HAP-1 (cell line): ENCODE data around the gene TALDO1.
A peak's percentile ranks its signal among the peaks of the same experiment; 100 is the strongest.

ENCODE experiments used
- DNase-seq, 2 experiments: peaks; one replicate each; pipeline ENCODE4 v3.0.0-alpha.2; 2016 to 2020; ENCODE audit warnings: low spot score in 2 of 2
- H3K27me3 ChIP-seq: fragments of 250-450 bp; sonication (Bioruptor Pico); 2 replicates; pipeline ENCODE4 v1.5.1; 2020; ENCODE audit warnings: low read depth, mild to moderate bottlenecking, moderate library complexity
- H3K36me3 ChIP-seq: fragments of 250-450 bp; sonication (Bioruptor Pico); replicated peaks from 2 replicates; pipeline ENCODE4 v1.5.1; 2020; ENCODE audit warnings: mild to moderate bottlenecking
- H3K4me1 ChIP-seq: fragments of 250-450 bp; sonication (Bioruptor Pico); 2 replicates; pipeline ENCODE4 v1.5.1; 2020; ENCODE audit warnings: mild to moderate bottlenecking
- H3K4me3 ChIP-seq: fragments of 250-450 bp; sonication (Bioruptor Pico); 2 replicates; pipeline ENCODE4 v1.5.1; 2020; ENCODE audit warnings: mild to moderate bottlenecking, moderate library complexity
- H3K9me3 ChIP-seq: fragments of 250-450 bp; sonication (Bioruptor Pico); 2 replicates; pipeline ENCODE4 v1.5.1; 2020; ENCODE audit warnings: mild to moderate bottlenecking, moderate library complexity
- in situ Hi-C: fragments of 300-500 bp; cut with MboI; formaldehyde crosslinking; loops from 3 replicates; pipeline ENCODE4 v1.14.3; 2020; ENCODE audit warnings: low sequenced_read_pairs, inconsistent platforms, mixed read lengths

Gene TALDO1

DNA sequence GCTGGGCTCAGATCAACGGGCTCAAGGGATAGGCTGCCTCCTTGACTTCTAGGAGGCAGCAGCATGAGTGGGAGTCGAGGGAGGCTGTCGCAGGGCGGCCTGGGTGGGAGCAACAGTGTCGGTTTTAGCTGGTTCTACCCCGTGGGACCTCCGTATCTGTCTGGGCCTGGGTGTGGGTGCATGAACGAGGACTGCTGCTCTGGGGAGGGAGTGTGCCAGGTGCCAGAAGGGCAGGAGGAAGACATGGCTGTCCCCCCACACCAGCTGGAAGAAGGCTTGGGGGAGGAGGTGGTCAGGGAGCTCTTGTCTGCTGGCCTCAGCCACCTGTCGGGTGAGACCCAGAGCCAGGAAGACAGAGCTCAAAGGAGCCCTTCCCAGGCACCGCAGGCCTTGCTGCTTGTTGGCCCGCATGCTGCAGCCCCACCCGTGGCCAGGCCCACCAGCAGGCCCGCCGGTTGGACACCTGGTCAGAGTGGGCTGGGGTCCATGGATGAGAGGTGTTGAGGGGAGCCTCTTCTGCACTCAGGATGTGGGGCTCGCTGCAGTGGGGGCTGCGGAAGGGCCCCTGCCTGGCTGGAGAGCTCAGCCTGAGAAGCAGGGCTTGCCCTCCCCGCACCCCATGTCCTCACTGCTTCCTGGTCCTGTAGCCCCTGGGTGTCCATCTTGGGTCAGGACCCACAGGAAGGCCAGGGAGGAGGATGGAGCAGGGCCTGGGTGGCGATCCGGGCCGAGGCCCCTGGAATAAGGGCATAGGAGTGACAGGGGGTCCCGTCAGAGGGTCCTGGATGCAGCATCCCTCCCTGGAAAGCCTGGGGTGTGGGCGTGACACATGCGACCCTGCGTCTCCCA is 39.2 kb downstream of the TALDO1 start:
- no peaks in the 10 kb centered on the region for H3K27me3 ChIP-seq
- no peak for DNase-seq
- in situ Hi-C loops: no loop called here
- H3K36me3 ChIP-seq: peaks cover 2% of the 10 kb centered on the region; the same call in 1 of the 2 replicates
- H3K4me3 ChIP-seq: no peak overlapping the region
- H3K4me1 ChIP-seq: no peaks in the 10 kb centered on the region
- no peaks in the 10 kb centered on the region for H3K9me3 ChIP-seq

DNA sequence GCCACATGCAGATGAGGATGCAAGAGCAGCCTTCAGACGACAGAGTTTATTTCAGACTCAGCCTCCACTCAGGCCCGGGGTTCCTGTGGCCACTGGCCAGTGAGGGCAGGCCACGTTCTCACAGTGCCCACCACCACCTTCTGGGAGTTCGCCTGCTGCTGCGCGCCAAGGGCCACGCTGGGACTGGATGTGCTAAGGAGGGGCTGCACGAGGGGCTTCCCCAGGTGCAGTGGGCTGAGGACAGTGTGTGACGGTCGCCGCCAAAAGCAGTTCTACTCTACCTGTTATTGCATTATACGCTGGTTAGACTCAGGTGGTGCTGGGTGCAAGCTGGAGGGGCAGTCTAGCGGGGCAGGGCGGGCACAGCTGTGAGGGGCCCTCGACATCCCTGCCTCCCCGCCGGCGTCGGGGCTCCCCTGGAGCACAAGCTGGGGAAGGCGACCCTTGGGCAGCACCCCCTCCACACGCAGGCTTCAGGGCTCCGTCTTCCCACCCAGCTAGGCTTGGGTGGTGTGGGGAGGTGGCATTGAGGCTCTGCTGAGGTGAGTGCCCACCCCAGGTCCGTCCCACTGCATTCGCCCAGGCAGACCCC is 39.9 kb downstream of the TALDO1 start:
- in situ Hi-C loops: no loop called here
- no peaks in the 10 kb centered on the region for H3K4me1 ChIP-seq

GRCh38 chr11:788009-788640 is 40.9 kb downstream of the TALDO1 start:
- Histone ChIP-seq H3K27me3 (no peaks in the 10 kb centered on the region), H3K4me3 (no peak overlapping the region), H3K36me3 (peaks cover 9% of the 10 kb centered on the region; the same call in 1 of the 2 replicates), H3K9me3 (no peaks in the 10 kb centered on the region), H3K4me1 (no peaks in the 10 kb centered on the region)
- in situ Hi-C loops: no loop called here
- DNase-seq: no peak

More for the DNA sequence above, 39.9 kb downstream of the TALDO1 start:
- Histone ChIP-seq H3K36me3 (peaks cover 7% of the 10 kb centered on the region; the same call in 1 of the 2 replicates), H3K27me3 (no peaks in the 10 kb centered on the region), H3K9me3 (no peaks in the 10 kb centered on the region), H3K4me3 (no peak overlapping the region)
- DNase-seq: no peak

DNA sequence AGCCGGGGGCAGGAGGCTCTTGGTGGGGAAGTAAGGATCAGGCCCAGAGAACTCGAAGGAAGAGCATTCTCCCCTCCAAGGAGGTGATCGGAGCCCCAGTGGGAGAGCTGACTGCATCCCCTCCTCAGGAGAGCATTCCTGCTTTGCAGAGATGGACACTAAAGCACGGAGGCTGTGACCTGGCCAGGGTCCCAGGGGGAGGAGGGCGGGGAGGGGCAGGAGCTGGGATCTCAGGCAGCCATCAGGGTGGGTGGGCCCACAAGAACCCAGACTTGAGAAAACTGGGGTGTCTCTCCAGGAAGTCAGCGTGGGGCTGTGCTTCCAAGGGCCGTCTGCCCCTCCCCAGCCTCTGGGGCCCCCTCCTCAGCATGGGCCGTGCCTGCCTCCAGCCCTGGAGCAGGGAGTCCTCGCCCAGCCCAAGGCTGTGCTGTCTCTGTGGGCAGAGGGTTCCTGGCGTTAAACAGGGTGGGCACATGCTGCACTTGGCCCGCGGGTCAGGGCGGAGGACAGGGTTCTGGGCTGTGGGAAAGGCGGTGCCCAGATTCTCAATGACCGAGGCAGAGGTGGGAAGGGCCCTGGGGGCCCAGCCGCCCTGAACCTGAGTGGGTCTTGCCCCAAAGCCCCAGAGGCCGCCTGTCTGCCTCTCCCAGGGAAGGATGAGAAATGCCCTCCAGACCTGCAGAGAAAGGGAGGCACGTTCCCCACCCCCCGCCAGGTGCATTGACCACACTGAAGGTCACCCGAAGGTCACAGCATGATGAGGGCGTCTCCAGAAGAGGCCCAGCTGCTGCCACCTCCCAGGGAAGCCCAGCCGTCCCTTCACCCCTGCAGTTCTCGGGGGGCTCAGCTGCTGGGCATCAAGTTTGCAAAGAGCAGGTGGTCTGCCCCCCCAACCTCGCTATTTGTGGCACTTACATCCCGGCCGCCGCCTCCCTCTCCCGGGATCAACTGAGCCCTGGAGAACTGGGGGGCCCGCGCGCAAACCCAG is 42.0 kb downstream of the TALDO1 start:
- no peak for DNase-seq
- in situ Hi-C loops: no loop called here
- Histone ChIP-seq H3K9me3 (no peaks in the 10 kb centered on the region), H3K4me1 (no peaks in the 10 kb centered on the region), H3K4me3 (no peak overlapping the region), H3K36me3 (peaks cover 19% of the 10 kb centered on the region), H3K27me3 (no peaks in the 10 kb centered on the region)

- Histone ChIP-seq H3K9me3 (no peaks in the 10 kb centered on the region), H3K36me3 (peaks cover 24% of the 10 kb centered on the region), H3K4me1 (no peaks in the 10 kb centered on the region), H3K27me3 (no peaks in the 10 kb centered on the region), H3K4me3 (no peak within 1 kb of the TSS)
- in situ Hi-C loops: no loop called here
- DNase-seq: no peak
Observed at GRCh38 chr11:789943-790342, 42.7 kb downstream of the TALDO1 start, which contains the start of gene CEND1. Gene CEND1, minus strand, starts transcription at chr11:790090. Its CDS starts 1,514 bp downstream, at chr11:788576.

- Histone ChIP-seq H3K27me3 (no peaks in the 10 kb centered on the region), H3K9me3 (no peaks in the 10 kb centered on the region), H3K4me1 (peaks cover 3% of the 10 kb centered on the region), H3K4me3 (no peak overlapping the region), H3K36me3 (peaks cover 24% of the 10 kb centered on the region)
- in situ Hi-C loops: no loop called here
- peak in 1 of 2 experiments; percentile 53 for DNase-seq
Observed at GRCh38 chr11:790721-791564, 43.7 kb downstream of the TALDO1 start.

- H3K36me3 ChIP-seq: peaks cover 24% of the 10 kb centered on the region
- in situ Hi-C loops: no loop called here
Observed at GRCh38 chr11:791658-792534, 44.6 kb downstream of the TALDO1 start.

DNA sequence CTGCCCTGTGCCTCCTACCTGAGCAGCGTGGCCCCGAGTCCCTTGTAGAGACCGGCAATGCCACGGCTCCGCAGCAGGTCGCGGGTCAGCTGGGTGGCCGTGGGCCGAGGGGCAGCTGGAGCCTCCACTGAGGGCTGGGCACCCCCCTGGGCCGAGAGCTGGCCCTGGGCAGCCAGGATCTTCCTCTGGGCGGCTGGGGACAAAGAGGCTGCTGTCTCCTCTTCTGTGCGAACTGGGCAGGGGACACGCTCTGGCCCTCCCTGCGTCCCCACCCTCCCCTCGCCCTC is 45.2 kb downstream of the TALDO1 start:
- H3K27me3 ChIP-seq: no peaks in the 10 kb centered on the region
- peaks cover 12% of the 10 kb centered on the region for H3K4me1 ChIP-seq
- in situ Hi-C loops: no loop called here
- peaks cover 24% of the 10 kb centered on the region for H3K36me3 ChIP-seq
- no peak overlapping the region for H3K4me3 ChIP-seq
- DNase-seq: no peak
- no peaks in the 10 kb centered on the region for H3K9me3 ChIP-seq

More at GRCh38 chr11:791658-792534, 44.6 kb downstream of the TALDO1 start:
- Histone ChIP-seq H3K4me3 (no peak overlapping the region), H3K4me1 (peaks cover 11% of the 10 kb centered on the region), H3K9me3 (no peaks in the 10 kb centered on the region), H3K27me3 (no peaks in the 10 kb centered on the region)
- DNase-seq: no peak

GRCh38 chr11:792873-793272 is 45.6 kb downstream of the TALDO1 start:
- Histone ChIP-seq H3K27me3 (no peaks in the 10 kb centered on the region), H3K9me3 (no peaks in the 10 kb centered on the region), H3K4me3 (no peak overlapping the region), H3K36me3 (peaks cover 24% of the 10 kb centered on the region), H3K4me1 (peaks cover 12% of the 10 kb centered on the region)
- in situ Hi-C loops: no loop called here
- no peak for DNase-seq

DNA sequence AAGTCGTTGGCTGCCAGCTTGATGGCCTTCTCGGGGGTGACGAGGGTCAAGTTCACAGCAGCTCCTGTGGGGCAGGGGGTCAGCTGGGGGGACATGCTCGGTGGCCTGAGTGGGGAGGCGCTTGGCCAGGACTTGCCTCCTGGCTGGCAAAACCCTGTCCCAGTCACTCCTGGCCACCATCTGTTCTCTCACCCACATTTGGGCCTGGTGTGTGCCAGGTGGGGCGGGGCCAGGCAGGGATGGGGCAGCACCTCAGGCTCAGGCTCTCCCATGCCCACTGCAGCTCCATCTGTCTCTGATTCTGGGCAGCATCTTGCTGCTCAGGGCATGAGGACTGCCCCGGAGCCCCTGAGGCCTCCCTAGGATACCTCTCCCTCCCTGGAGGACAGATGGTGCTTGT is 46.3 kb downstream of the TALDO1 start:
- H3K4me1 ChIP-seq: peaks cover 12% of the 10 kb centered on the region
- H3K9me3 ChIP-seq: no peaks in the 10 kb centered on the region
- no peaks in the 10 kb centered on the region for H3K27me3 ChIP-seq
- no peak overlapping the region for H3K4me3 ChIP-seq
- in situ Hi-C loops: no loop called here
- H3K36me3 ChIP-seq: peaks cover 24% of the 10 kb centered on the region
- no peak for DNase-seq

GRCh38 chr11:794013-794765 is 46.9 kb downstream of the TALDO1 start:
- no peak overlapping the region for H3K4me3 ChIP-seq
- in situ Hi-C loops: no loop called here
- peaks cover 27% of the 10 kb centered on the region for H3K36me3 ChIP-seq
- DNase-seq: no peak
- H3K9me3 ChIP-seq: no peaks in the 10 kb centered on the region
- peaks cover 12% of the 10 kb centered on the region for H3K4me1 ChIP-seq
- H3K27me3 ChIP-seq: no peaks in the 10 kb centered on the region
